BLaER1 treated with 17β-estradiol and CSF1 and Interleukin-3, amounts not matched to agents 10 nM and 100 nM (cell line): ENCODE data around the gene FFAR1.

Source experiments
- H3K27ac ChIP-seq, 11 experiments: shearing (Covaris generic); formaldehyde crosslinking; 2 replicates each; pipeline ENCODE4 v1.8.1; 2022
- H3K27me3 ChIP-seq, 11 experiments: shearing (Covaris generic); formaldehyde crosslinking; 2 replicates each; pipeline ENCODE4 v1.8.1; 2022
- H3K36me3 ChIP-seq, 11 experiments: shearing (Covaris generic); formaldehyde crosslinking; 2 replicates each; pipeline ENCODE4 v1.8.1; 2022
- H3K4me1 ChIP-seq, 10 experiments: shearing (Covaris generic); formaldehyde crosslinking; 2 replicates each; pipeline ENCODE4 v1.8.1; 2022
- H3K4me2 ChIP-seq, 11 experiments: shearing (Covaris generic); formaldehyde crosslinking; 2 replicates each; pipeline ENCODE4 v1.8.1; 2022
- H3K4me3 ChIP-seq, 10 experiments: shearing (Covaris generic); formaldehyde crosslinking; 2 replicates each; pipeline ENCODE4 v1.8.1; 2022
- H3K9ac ChIP-seq, 11 experiments: shearing (Covaris generic); formaldehyde crosslinking; 2 replicates each; pipeline ENCODE4 v1.8.1; 2022
- H3K9me3 ChIP-seq, 11 experiments: shearing (Covaris generic); formaldehyde crosslinking; replicated peaks in 1 of 11; 2 replicates each; pipeline ENCODE4 v1.8.1; 2022
- H4K20me1 ChIP-seq, 11 experiments: shearing (Covaris generic); formaldehyde crosslinking; 2 replicates each; pipeline ENCODE4 v1.8.1; 2022
- Cebpa-rat ChIP-seq, 11 experiments: shearing (Covaris generic); IDR thresholded peaks; 2 replicates each; pipeline ENCODE4 v1.8.1; 2022

FFAR1 gene

DNA sequence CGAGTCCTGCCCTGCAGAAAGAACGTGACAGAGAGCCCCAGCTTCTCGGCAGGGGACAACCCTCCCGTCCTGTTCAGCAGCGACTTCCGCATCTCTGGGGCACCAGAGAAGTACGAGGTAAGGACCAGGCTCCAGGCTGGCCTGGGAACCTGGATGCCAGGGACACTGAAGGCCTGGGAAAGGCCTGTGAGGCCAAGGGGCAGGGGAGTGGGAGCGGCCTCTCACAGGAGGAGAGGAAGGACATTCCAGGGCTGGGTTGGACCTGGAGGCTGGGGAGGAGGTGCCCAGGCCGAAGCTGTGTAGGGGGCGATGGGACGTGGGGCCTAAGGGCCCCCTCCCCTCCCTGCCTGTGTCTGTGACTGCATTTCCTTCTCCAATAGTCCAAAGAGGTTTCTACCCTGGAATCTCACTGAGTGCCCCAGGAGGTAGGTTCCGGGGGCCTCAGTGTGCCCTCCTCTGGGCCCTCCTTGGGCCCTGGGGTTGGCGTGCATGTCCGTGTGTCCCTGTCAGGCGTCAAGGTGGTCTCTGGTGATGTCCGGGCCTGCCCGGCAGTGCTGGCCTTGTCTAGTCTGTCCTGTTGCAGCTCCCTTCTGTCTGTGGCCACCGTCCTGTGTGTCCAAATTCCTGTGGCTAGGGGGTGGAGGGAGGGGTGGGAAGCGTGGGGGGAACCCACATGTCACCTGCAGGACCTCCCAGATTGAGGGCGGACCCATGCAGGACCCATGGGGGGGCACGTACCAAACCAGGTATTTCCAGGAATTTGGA lies 35.6 kb upstream of the FFAR1 start:
- no peak for TF ChIP-seq Cebpa-rat (IDR thresholded peaks at IDR 0.05)
- no peaks in the 10 kb centered on the region for H3K9me3 ChIP-seq
- H3K27ac ChIP-seq = peak overlapping the region; percentile 25 to 85 (median 77); a peak in 21 of 22 replicates
- H3K4me1 ChIP-seq = peaks cover 98 to 100% (median 100%) of the 10 kb centered on the region in 10 experiments
- peak overlapping the region; percentile 7 to 73 (median 67); a peak in 20 of 22 replicates for H3K9ac ChIP-seq
- H4K20me1 ChIP-seq = no peaks in the 10 kb centered on the region
- H3K27me3 ChIP-seq = no peaks in the 10 kb centered on the region
- H3K36me3 ChIP-seq = no peaks in the 10 kb centered on the region
- H3K4me3 ChIP-seq = peak overlapping the region in 5 of 10 experiments; percentile 14 to 18 (median 15); a peak in 6 of 20 replicates
- peak overlapping the region; percentile 82 to 97 (median 89) for H3K4me2 ChIP-seq

GRCh38 chr19:35313587-35313986 lies 34.1 kb upstream of the FFAR1 start:
- peak overlapping the region; percentile 9 to 69 (median 47); a peak in 19 of 22 replicates for H3K9ac ChIP-seq
- H3K4me3 ChIP-seq = no peak overlapping the region
- no peaks in the 10 kb centered on the region for H3K27me3 ChIP-seq
- peaks cover 98 to 100% (median 100%) of the 10 kb centered on the region in 10 experiments for H3K4me1 ChIP-seq
- no peak for TF ChIP-seq Cebpa-rat (IDR thresholded peaks at IDR 0.05)
- H3K4me2 ChIP-seq = peak overlapping the region; percentile 82 to 97 (median 89)
- peak overlapping the region; percentile 7 to 85 (median 53); a peak in 20 of 22 replicates for H3K27ac ChIP-seq
- H3K9me3 ChIP-seq = no peaks in the 10 kb centered on the region
- no peaks in the 10 kb centered on the region for H3K36me3 ChIP-seq
- H4K20me1 ChIP-seq = no peaks in the 10 kb centered on the region

GRCh38 chr19:35314031-35314430 lies 33.7 kb upstream of the FFAR1 start:
- Histone ChIP-seq H3K36me3 (no peaks in the 10 kb centered on the region), H3K27me3 (no peaks in the 10 kb centered on the region), H3K9ac (peak overlapping the region in 9 of 11 experiments; percentile 9 to 69 (median 50); a peak in 9 of 22 replicates), H3K9me3 (no peaks in the 10 kb centered on the region), H3K4me1 (peaks cover 98 to 100% (median 100%) of the 10 kb centered on the region in 10 experiments), H3K4me2 (peak overlapping the region; percentile 82 to 97 (median 89)), H4K20me1 (no peaks in the 10 kb centered on the region), H3K27ac (peak overlapping the region in 7 of 11 experiments; percentile 42 to 85 (median 72); a peak in 11 of 22 replicates), H3K4me3 (no peak overlapping the region)
- TF ChIP-seq Cebpa-rat (IDR thresholded peaks at IDR 0.05) = no peak

- H3K27ac ChIP-seq = peak overlapping the region in 5 of 11 experiments; percentile 20 to 95 (median 81); a peak in 8 of 22 replicates
- H3K4me2 ChIP-seq = peak overlapping the region; percentile 15 to 94 (median 59); a peak in 20 of 22 replicates
- H4K20me1 ChIP-seq = no peaks in the 10 kb centered on the region
- no peaks in the 10 kb centered on the region for H3K9me3 ChIP-seq
- H3K36me3 ChIP-seq = no peaks in the 10 kb centered on the region
- TF ChIP-seq Cebpa-rat (IDR thresholded peaks at IDR 0.05) = no peak
- H3K4me3 ChIP-seq = no peak overlapping the region
- H3K27me3 ChIP-seq = no peaks in the 10 kb centered on the region
- H3K4me1 ChIP-seq = peaks cover 97 to 100% (median 100%) of the 10 kb centered on the region in 10 experiments
- peak overlapping the region in 4 of 11 experiments; percentile 2 to 34 (median 23); a peak in 3 of 22 replicates for H3K9ac ChIP-seq
These were observed 32.7 kb upstream of the FFAR1 start for GRCh38 chr19:35314858-35315470.

- H3K4me3 ChIP-seq = peak overlapping the region in 2 of 10 experiments; percentile 16 to 35; a peak in 1 of 20 replicates
- TF ChIP-seq Cebpa-rat (IDR thresholded peaks at IDR 0.05) = no peak
- no peaks in the 10 kb centered on the region for H4K20me1 ChIP-seq
- peak overlapping the region in 8 of 11 experiments; percentile 72 to 88 (median 84); a peak in 15 of 22 replicates for H3K9ac ChIP-seq
- peaks cover 97 to 100% (median 100%) of the 10 kb centered on the region in 10 experiments for H3K4me1 ChIP-seq
- no peaks in the 10 kb centered on the region for H3K36me3 ChIP-seq
- no peaks in the 10 kb centered on the region for H3K27me3 ChIP-seq
- no peaks in the 10 kb centered on the region for H3K9me3 ChIP-seq
- peak overlapping the region in 8 of 11 experiments; percentile 90 to 98 (median 96); a peak in 15 of 22 replicates for H3K27ac ChIP-seq
- peak overlapping the region; percentile 83 to 98 (median 94) for H3K4me2 ChIP-seq
These were observed 31.8 kb upstream of the FFAR1 start for GRCh38 chr19:35315883-35316282.

GRCh38 chr19:35316560-35316959 lies 31.1 kb upstream of the FFAR1 start:
- Histone ChIP-seq H3K27me3 (no peaks in the 10 kb centered on the region), H3K4me2 (peak overlapping the region; percentile 83 to 98 (median 94)), H3K36me3 (no peaks in the 10 kb centered on the region), H3K9ac (peak overlapping the region; percentile 28 to 88 (median 80); a peak in 20 of 22 replicates), H3K4me3 (peak overlapping the region in 5 of 10 experiments; percentile 16 to 35 (median 21); a peak in 4 of 20 replicates), H3K4me1 (peaks cover 97 to 100% (median 100%) of the 10 kb centered on the region in 10 experiments), H3K9me3 (0 out of 22 replicates have a peak, but pooled peaks cover 0 to under 1% (median 0%) of the 10 kb centered on the region in 11 experiments), H4K20me1 (no peaks in the 10 kb centered on the region), H3K27ac (peak overlapping the region in 10 of 11 experiments; percentile 34 to 98 (median 95); a peak in 20 of 22 replicates)
- no peak for TF ChIP-seq Cebpa-rat (IDR thresholded peaks at IDR 0.05)

DNA sequence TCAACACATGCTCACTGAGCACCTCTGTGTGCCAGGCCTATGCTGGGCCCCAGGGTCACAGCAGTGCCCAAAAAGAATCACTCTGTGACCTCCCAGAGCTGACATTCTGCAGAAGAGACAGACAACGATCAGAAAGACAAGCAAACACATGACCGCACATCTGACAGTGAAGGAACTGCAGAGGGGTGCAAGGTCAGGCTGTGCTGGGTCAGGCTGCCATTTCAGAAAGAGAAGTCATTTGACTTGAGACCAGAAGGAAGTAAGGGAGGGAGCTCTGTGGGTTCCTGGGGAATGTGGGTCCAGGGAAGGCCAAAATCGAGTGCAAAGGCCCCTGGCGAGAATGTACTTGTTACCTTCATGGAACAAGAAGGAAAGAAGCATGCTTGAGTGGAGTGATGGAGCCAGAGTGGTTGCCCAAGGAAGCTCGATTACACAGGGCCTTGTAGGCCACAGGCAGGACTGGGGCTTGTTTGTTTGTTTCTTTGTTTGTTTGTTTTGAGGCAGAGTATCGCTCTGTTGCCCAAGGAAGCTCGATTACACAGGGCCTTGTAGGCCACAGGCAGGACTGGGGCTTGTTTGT lies 30.1 kb upstream of the FFAR1 start:
- H3K27ac ChIP-seq = peak overlapping the region; percentile 76 to 98 (median 95)
- no peak for TF ChIP-seq Cebpa-rat (IDR thresholded peaks at IDR 0.05)
- H3K4me2 ChIP-seq = peak overlapping the region; percentile 83 to 98 (median 94)
- 0 out of 20 replicates have a peak overlapping the region, but pooled peaks of 1 of the 10 experiments have one; percentile 27 for H3K4me3 ChIP-seq
- peak overlapping the region; percentile 58 to 88 (median 80); a peak in 21 of 22 replicates for H3K9ac ChIP-seq
- no peaks in the 10 kb centered on the region for H4K20me1 ChIP-seq
- H3K27me3 ChIP-seq = no peaks in the 10 kb centered on the region
- peaks cover 97 to 100% (median 98%) of the 10 kb centered on the region in 10 experiments for H3K4me1 ChIP-seq
- H3K9me3 ChIP-seq = peaks cover 6 to 10% (median 8%) of the 10 kb centered on the region in 11 experiments; a peak in 21 of 22 replicates
- 0 out of 22 replicates have a peak, but pooled peaks cover 0 to 4% (median 0%) of the 10 kb centered on the region in 11 experiments for H3K36me3 ChIP-seq

GRCh38 chr19:35318679-35319448 lies 28.8 kb upstream of the FFAR1 start:
- peak overlapping the region; percentile 72 to 88 (median 80) for H3K9ac ChIP-seq
- H3K4me3 ChIP-seq = peak overlapping the region; percentile 24 to 58 (median 38); a peak in 18 of 20 replicates
- H3K36me3 ChIP-seq = 0 out of 22 replicates have a peak, but pooled peaks cover 0 to 4% (median 0%) of the 10 kb centered on the region in 11 experiments
- H3K9me3 ChIP-seq = peaks cover 6 to 11% (median 8%) of the 10 kb centered on the region in 11 experiments; a peak in 21 of 22 replicates
- H4K20me1 ChIP-seq = no peaks in the 10 kb centered on the region
- peak overlapping the region; percentile 76 to 98 (median 95) for H3K27ac ChIP-seq
- H3K4me1 ChIP-seq = peaks cover 97 to 100% (median 98%) of the 10 kb centered on the region in 10 experiments
- peak overlapping the region; percentile 83 to 98 (median 94) for H3K4me2 ChIP-seq
- H3K27me3 ChIP-seq = no peaks in the 10 kb centered on the region
- TF ChIP-seq Cebpa-rat (IDR thresholded peaks at IDR 0.05) = no peak
